ENCODE results near the gene SFXN3.

SFXN3 gene, protein sequence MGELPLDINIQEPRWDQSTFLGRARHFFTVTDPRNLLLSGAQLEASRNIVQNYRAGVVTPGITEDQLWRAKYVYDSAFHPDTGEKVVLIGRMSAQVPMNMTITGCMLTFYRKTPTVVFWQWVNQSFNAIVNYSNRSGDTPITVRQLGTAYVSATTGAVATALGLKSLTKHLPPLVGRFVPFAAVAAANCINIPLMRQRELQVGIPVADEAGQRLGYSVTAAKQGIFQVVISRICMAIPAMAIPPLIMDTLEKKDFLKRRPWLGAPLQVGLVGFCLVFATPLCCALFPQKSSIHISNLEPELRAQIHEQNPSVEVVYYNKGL

DNA sequence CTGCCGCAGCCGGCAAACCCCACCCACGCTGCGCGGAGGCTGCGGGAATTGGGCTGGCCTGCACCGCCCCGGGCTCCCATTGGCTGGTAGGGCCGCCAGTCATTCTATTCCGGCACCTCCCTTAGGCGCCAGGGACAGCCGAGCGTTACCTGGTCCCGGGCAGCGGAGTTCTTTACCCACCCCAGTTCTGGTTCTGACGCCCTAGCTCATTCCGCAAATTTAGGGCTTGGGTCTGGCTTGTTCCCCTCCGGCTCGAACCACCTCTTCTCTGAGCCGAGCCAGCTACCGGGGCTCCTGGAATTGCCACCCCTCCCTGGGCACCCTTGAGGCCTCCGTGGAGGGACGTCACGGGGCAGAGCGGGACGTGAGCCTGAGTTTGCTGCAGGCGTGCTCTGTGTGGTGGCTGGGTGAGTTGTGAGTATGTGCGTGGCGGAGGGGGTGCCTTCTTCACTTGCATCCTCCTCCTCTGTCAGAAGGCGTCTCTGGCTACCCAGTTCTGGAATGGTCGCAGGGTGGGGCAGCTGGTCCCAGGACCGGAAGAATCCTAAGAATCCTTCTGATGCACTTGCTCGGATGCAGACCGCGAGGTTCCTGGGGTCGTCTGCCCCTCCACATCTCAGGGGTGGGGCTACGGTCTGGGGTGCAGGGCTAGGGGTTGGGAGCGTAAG, at the start of gene SFXN3, which contains the start of gene PDZD7:
SFXN3 (plus strand) TSS at position 107 of the 668 bp plus-strand sequence. CDS start 3,461 bp downstream, outside the sequence.
PDZD7 (minus strand) TSS at position 2 of the 668 bp plus-strand sequence. CDS start 910 bp downstream, outside the sequence.
- DNase-seq, result peak; percentile 99

DNA sequence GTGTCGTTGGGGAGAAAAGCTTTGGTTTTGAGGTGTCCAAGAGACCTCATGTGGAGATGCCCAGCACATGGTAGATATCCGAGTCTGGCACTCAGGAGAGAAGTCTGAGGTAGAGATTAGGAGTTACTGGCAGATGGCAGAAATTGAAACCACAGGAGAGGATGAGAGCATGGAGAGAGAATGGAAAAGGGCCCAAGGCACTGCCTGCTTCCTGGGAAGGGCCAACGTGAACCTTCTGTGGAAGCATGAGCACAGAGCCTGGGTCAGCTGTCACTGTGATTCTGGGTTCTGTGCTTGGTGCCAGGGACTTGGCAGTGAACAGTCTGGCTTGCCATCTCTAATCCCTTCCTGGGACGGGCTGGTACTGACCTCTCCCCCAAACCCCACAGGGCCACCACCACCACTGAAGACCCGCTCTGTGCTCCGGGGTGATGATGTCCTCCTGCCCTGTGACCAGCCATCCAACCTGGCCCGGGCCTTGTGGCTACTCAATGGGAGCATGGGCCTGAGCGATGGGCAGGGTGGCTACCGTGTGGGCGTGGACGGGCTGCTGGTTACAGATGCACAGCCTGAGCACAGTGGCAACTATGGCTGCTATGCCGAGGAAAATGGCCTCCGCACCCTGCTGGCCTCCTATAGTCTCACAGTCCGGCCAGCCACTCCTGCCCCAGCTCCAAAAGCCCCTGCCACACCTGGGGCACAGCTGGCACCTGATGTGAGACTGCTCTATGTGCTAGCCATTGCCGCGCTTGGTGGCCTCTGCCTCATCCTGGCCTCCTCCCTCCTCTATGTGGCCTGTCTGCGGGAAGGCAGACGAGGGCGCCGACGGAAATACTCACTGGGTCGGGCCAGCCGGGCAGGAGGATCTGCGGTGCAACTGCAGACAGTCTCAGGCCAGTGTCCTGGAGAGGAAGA, 47.9 kb upstream of the SFXN3 start:
- DNase-seq, result no peak

DNA sequence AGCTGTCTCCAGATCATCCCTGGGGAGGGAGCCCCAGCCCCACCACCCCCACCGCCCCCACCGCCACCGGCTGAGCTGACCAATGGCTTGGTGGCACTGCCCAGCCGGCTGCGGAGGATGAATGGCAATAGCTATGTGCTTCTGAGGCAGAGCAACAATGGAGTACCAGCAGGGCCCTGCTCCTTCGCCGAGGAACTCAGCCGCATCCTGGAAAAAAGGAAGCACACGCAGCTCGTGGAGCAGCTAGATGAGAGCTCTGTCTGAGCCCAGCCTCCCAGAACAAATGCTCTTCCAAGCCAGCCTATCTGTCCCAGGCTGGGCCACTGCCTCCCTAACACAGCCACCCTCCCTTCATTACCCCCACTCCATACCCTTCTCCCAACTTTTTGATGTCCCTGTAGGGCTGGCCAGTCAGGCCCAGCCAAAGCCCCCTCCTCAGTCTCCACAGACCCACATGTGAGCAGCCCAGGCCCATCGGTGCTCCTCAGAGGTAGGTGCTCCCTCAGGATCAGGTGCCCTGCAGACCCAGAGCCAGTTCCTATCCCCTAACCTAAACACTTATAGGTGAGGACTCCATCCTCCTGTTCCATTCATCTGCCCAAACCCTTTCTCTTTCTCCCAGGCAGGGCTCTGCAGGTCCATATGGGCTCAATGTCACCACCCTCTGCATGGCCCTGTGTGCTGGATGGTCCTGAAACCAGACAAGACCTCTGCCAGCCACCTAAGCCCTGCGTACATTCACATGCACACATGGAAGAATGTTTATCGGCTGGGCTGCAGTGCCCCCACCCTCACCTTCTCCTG, 47.0 kb upstream of the SFXN3 start:
- DNase-seq, result no peak

DNA sequence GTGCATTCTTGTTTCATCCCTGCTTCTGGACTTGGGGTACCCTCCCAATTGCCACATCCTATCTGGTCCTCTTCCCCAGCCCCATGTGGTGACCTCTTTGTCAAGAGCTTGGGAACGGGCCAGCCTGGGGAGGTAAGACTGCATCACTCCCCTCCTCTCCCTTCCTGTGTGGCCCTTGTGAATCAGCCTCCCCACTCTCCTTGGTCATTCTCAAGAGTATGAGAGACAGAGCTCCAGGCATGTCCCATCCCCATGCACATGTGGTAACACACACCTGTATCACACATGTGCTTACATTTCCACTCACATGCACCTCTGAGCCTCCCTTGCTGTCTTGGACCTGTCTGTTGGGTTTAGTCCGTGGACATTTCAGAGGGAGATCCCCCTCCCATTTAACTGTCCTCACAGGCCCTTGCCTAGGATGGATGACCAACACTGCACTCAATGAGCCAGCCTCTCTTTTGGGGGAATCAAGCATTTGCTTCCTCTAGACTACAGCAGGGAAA, 46.3 kb upstream of the SFXN3 start:
- DNase-seq, result no peak

DNA sequence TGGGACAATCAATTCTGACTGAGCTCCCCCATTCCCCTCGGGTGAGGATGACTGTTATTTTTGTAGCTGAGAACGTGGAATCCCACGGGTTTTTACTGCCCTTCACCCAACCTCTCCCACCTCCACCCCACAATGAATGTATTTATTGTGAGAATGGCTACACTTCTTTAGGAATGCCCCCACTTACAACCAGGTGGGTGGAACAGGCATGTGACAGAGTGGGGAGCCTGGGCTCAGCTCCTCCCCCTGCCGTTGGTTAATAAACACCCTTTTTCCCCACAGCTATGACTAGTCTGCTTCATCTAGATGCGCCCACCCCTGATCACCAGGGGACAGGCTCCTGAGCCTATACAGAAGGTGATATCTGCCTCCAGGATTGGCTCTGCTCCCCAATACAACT, 45.7 kb upstream of the SFXN3 start:
- DNase-seq, result no peak

DNA sequence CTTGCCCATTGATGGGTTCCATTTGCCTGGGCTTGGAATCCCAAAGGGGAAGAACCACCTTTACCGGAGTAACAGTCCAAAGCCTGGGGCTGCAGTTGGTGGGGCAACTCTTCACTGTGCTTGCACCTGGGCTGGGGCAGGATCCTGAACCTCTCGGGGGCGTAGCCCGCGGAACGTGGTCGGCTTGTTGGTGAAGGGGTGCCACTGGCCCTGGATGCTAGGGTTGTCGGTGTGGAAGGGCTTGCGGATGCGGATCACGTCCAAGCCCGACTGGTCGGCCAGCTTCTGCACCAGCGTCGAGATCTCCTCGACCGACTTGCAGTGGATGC, 44.4 kb upstream of the SFXN3 start:
- DNase-seq, result no peak

DNA sequence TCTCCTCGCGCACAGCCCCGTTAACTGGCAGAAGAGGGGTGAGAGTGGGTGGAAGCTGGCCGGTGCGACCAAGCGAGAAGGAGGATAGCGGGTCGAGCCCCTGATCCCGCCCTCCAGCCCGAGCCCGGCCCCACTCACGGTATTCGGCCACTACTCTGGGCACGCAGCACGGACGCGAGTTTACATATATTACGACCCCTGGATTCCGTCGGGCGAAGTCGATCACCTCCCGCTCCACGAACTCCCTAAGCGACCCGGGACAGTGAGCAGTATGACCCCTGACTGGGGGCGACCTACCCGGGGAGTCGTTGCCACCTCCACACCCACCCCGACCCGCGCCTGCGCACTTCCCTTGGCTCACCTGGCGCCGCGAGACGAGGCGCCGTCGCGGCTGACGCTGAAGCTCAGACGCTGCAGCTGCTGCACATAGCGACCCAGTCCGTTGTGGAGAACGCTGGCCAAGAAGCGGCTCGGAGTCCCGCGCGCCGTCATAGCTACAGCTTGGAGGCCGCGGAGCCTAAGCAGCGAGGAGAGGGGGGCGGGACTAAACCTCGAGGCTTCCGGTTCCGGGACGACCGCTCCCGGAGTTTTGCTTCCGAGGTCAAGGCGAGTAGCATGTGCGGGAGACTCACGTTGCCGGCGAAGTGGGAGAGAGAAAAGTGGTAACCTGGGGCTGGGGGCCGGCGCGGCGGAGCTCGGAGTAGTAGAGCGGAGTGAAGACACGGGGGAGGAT, 43.9 kb upstream of the SFXN3 start, which contains the start of the genes MRPL43 and TWNK:
MRPL43 (minus strand) TSS at position 546 of the 733 bp plus-strand sequence; CDS start at position 492, 54 bp downstream.
TWNK (plus strand) TSS at position 592 of the 733 bp plus-strand sequence. CDS start 668 bp downstream, outside the sequence.
- peak; percentile 86 for DNase-seq

DNA sequence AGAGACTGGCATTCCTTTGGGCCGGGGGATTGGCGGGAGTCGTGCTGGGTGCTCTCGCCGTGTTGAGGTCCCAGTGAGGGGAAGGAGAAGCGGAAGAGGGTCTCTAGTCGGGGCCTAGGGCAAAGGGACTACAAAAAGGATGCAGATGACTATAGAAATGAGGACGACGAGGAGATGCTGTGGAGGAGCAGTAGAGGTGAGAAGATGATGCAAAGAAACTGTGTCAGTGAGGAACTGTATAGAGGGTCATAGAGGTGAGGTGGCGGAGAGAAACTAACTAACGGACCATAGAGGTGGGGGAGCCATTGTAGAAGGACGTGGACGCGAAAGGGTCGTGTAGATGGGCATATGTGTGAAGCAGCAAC, 43.4 kb upstream of the SFXN3 start:
- DNase-seq, result no peak

DNA sequence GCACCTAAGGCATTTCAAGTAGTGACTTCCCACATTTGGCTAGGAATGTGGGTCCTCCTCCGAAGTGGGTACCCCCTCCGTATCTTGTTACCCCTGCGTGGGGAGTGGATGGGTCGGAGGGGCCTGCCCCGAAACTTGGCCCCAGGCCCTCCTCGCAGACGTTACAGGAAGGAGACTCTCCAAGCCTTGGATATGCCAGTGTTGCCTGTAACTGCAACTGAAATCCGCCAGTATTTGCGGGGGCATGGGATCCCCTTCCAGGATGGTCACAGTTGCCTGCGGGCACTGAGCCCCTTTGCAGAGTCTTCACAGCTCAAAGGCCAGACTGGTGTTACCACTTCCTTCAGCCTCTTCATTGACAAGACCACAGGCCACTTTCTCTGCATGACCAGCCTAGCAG, 42.9 kb upstream of the SFXN3 start:
- no peak for DNase-seq

DNA sequence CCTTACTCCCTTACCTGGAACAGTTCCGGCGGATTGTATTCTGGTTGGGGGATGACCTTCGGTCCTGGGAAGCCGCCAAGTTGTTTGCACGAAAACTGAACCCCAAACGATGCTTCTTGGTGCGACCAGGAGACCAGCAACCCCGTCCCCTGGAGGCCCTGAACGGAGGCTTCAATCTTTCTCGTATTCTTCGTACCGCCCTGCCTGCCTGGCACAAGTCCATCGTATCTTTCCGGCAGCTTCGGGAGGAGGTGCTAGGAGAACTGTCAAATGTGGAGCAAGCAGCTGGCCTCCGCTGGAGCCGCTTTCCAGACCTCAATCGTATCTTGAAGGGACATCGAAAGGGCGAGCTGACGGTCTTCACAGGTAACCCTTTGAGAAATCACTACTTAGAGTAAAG, 41.9 kb upstream of the SFXN3 start:
- DNase-seq, result no peak

DNA sequence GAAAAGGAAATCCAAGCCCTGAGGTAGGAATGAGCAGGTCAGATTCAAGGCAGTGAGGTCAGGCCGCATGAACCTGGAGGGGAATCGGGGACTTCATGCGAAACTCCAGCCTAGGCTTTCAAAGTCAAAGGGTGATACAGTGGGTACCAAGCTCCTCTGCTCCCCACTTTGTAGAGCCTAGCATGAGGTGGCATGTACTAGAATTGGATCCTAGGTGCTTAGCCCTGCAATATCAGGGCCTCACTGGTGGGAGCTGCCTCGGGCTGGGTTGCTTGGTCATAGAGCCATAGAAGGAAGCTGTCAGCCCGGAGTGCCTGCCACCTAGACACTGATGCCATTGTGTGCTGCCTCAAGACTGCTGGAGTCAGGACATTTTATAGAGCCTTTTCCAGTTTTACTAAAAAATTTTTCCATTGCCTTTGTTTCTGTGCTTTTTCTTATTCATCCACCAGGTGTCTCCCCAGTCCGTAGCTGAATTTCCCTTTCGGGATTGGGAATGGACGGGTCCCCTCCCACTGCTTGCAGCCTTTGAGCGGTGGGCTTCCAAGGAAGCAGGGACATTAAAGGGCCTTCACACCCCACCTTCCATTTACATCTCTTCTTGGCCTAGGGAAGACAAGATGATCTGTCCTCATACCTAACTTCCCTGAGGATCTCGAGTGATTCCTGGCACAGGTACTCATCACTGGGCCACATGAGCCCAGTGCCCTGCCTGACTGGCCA, 36.9 kb upstream of the SFXN3 start:
- no peak for DNase-seq

DNA sequence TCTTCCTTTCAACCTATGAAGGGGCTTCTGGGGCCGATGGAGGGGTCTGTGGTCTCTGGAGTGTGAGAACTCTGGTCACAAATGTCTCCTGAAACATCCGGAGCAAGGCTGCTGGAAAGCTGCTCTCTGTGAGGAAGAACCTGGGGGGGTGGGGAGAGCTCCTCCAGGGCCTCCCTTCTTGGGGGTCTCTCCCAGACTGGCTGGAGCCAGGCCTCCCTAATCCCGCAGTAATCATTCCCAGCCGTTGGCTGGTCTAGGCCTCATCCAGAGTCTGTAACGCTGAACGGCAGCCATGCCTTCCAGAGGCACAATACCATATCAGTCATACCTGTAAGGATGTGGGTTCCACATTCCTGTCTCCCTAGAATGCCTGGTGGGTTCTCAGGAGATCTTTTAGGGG, 35.9 kb upstream of the SFXN3 start:
- DNase-seq, result no peak

DNA sequence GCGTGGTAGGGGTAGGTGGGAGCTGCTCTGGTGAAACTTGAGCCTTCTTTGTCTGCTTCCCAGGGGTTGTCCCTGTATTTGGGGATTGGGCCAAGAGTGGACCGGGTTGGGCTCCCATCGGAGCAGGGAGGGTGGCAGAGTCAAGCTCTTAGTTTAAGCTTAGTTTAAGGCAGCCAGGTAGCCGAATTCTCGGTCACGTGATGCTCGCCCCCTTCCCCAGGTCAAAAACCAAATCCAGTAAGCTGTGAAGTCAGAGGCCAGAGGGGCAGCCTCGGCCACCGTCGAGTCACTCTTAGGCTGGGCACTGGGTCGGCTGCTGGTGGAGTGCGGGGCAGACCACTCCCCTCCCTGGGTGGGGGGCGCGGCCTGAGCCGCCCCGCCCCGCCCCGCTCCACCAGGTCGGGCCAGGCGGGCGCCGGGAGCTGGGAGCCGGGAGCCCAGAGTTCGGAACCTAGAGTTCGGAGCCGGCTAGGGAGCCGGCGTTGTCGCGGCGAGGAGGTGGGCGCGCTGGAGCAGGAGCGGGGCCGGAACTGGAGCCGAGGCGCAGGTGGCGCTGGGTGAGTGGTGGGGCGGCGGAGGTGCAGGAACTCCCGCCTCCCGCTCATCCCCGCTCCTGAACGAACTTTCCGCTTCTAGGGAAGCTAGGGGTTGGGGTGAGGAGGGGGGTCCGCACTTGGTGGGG, 34.2 kb upstream of the SFXN3 start:
- DNase-seq, result peak; percentile 49

DNA sequence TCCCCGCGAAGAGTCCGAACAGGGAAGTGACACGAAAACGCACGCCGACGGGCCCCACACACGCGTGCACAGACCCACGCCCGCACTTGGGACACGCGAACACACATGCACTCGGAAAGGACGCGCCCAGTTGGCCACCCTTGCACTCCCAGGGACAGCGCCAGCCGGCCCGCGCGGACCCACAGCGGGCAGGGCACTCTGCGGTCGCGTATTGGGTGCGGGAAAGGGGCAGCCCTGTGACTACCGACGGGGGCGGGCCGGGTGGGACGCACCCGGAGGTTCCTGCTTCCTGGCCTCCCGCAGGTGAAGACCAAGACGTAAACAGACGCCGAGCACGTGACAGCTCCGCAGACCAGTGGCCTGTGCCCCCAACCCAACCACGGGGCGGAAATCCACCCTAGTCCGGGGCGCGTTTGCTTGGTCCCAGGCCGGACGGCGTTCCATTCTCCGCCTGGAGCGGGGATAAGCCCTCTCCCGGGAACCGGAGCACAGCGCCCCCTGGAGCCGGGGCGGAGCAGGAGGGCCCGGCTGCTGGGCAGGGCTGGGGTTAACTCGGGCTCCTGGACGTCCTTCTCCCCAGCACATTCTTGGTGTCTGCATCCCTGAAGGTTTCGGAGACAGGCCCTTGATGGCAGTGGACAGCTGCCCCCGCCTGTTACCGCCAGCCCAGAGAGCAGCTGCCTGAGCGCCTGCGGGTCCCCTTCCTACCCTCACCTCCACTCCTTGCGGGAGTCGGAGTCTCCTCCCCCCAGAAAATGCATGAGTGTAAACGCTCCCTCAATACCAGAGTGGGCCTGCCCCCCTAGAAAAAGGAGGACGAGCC, 33.5 kb upstream of the SFXN3 start:
- DNase-seq, result peak; percentile 75

DNA sequence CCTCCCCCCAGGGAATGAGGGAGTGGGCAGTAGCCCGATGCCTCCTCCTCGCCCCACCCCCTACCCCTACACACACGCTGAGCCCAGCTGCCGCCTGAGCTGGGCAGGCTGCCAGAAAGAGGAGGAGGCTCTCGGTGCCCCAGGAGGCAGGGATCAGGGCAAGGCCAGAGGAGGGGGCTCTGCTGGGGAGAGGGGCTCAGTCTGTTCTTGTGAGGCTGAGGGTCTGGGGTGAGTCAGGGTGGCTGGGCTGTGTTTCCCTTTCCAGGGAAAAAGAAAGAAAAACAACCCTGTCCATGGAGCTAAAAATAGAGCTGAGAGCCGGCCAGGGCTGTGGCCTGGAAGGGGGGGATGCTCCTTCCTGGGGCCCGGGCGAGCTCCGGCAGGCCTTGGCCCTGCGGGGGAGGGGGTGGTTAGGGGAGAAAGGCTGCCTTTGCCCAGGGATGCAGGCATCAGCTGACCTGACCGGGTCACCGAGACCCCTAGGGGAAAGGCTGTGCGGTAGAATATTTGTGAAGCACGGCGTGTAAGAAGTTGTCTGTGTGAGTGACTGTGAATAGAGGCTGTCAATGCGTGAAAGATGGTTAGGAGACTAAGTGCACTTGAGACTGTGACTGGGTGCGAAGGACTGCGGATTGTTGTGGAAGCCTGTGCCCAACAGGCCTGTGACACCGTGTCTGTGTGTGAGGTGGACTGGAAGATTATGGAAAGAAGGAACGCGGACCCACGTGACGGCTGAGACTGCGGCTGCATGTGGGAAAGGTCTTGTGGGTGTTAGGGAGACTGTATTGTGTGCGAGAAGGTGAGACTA, 32.6 kb upstream of the SFXN3 start:
- DNase-seq, result peak; percentile 68

DNA sequence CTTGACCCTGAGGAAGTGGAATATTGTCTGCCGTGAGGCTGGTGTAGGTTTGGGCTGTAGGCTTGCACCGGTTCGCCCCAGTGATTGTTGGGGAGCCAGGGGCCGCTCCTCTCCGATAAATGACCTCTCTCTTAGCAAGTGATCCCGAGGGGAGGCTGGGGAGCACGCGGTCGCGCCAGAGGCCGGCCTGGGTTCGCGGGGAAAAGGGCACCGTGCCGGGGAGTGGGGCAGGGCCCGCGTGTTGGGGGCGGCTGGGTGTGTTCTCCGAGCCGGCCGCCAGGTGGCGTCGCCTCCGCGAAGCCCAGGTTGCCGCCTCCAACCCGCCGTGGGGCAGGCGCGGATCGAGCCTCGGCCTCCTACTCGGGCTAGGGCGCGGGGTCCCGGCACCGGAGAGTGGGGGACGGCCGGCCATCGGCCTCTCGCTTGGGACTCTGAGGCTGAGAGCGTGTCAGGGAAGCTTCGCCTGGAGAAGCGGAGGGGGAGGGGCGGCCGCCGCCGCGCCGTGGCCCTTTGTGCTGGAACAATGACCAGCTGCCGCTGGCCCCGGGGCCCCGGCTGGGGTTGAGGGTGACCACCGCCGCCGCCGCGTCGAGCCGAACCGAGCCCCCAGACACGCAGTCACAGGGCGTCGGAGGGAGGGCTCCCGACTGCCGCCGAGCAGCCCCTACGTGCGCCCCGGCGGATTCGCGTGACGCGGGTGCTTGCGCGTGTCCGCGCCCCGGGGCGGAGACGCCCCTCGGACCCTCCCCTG, 31.9 kb upstream of the SFXN3 start:
- peak; percentile 80 for DNase-seq

DNA sequence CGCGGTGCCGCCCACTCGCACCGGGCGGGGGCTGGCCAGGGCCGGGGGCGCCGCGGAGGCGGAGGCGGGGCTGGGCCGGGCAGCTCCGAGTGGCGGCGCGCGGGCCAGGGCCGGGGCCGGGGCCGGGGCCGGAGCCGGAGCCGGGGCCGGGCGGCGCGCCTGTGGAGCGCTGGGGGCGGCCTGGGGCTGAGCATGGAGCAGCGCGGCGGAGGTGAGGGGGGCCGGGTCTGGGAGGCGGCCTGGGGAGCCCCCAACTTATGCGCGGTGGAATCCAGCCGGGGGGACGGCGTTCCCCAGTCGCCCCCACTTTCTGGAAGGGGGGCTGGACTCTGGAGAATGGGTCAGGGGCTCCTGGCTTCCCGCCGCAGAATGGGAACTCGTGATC, 31.3 kb upstream of the SFXN3 start, which contains the start of gene LZTS2:
LZTS2 (plus strand) TSS at position 67 of the 385 bp plus-strand sequence. CDS start 2,731 bp downstream, outside the sequence.
- DNase-seq, result no peak
